Natural killer cell treated with Interleukin-12 subunit alpha and Interleukin-12 subunit beta and Interleukin-15 and Interleukin-18, amount 100 ng/mL, for 72 hours (primary cell): Measurements from ENCODE around the gene CPEB1. TPM values are rescaled to one million over a fixed set of nuclear protein-coding genes. Genes with fewer than 3 reads are reported as not detected.
A peak's percentile ranks its signal among the peaks of the same experiment; 100 is the strongest.

Source experiments
- ATAC-seq, 2 donors: fragments of 150-1000 bp; cut with Tn5 transposase in 1 of 2; sonication (Bioruptor Pico), chemical (Tn5 transposase) in 1 of 2; 2 replicates each; pipeline ENCODE4 v1.10.0; 2021
- DNase-seq: peaks from one replicate; pipeline ENCODE4 v3.0.0; 2022; ENCODE audit warnings: low spot score
- H3K27ac Mint-ChIP-seq, 2 donors: 1 replicate in 1 of 2; 2 replicates in 1 of 2; pipeline ENCODE4 v1.8.0; 2022; ENCODE audit warnings: mixed read lengths in 2 of 2, mild to moderate bottlenecking in 1 of 2, moderate library complexity in 1 of 2
- H3K27me3 Mint-ChIP-seq, 2 donors: 1 replicate in 1 of 2; 2 replicates in 1 of 2; pipeline ENCODE4 v1.8.0; 2022; ENCODE audit warnings: mixed read lengths in 2 of 2
- H3K36me3 Mint-ChIP-seq: one replicate; pipeline ENCODE4 v1.8.0; 2022; ENCODE audit warnings: mixed read lengths
- H3K4me1 Mint-ChIP-seq, 2 donors: 1 replicate in 1 of 2; 2 replicates in 1 of 2; pipeline ENCODE4 v1.8.0; 2022; ENCODE audit warnings: low read depth in 2 of 2, mixed read lengths in 2 of 2, mild to moderate bottlenecking in 1 of 2
- H3K4me3 Mint-ChIP-seq: one replicate; pipeline ENCODE4 v1.8.0; 2022; ENCODE audit warnings: mixed read lengths
- H3K9me3 Mint-ChIP-seq: 2 replicates; pipeline ENCODE4 v1.8.0; 2022; ENCODE audit warnings: mixed read lengths
- total RNA-seq, 2 donors: library from RNA; stranded (reverse); gene quantifications; one replicate each; pipeline ENCODE4 v1.2.3, GENCODE V29; 2022

Gene CPEB1
- total RNA-seq, 2 donors from 2014 or later, result 0.21 TPM; not detected in 1

- ATAC-seq, result no peak
- Mint-ChIP-seq H3K27ac (no peak overlapping the region), H3K4me3 (no peak overlapping the region), H3K4me1 (peaks cover 0 to 2% of the 10 kb centered on the region in 2 donors), H3K27me3 (peaks cover 30 to 43% of the 10 kb centered on the region in 2 donors), H3K9me3 (no peaks in the 10 kb centered on the region), H3K36me3 (no peaks in the 10 kb centered on the region)
- no peak for DNase-seq
Measured at GRCh38 chr15:82643992-82644391, 3.2 kb downstream of the CPEB1 start.

GRCh38 chr15:82642656-82643055 is 4.5 kb downstream of the CPEB1 start:
- DNase-seq, result no peak
- Mint-ChIP-seq H3K27ac (no peak overlapping the region), H3K4me3 (no peak overlapping the region)

GRCh38 chr15:82641129-82641798 is 5.9 kb downstream of the CPEB1 start:
- Mint-ChIP-seq H3K9me3 (no peaks in the 10 kb centered on the region), H3K27me3 (peaks cover 38 to 57% of the 10 kb centered on the region in 2 donors), H3K4me1 (peaks cover 0 to 2% of the 10 kb centered on the region in 2 donors), H3K4me3 (no peak overlapping the region), H3K36me3 (no peaks in the 10 kb centered on the region), H3K27ac (no peak overlapping the region)
- ATAC-seq (no peak), DNase-seq (no peak)

More at GRCh38 chr15:82642656-82643055, 4.5 kb downstream of the CPEB1 start:
- Mint-ChIP-seq H3K9me3 (no peaks in the 10 kb centered on the region), H3K27me3 (peaks cover 27 to 43% of the 10 kb centered on the region in 2 donors), H3K4me1 (peaks cover 0 to 2% of the 10 kb centered on the region in 2 donors), H3K36me3 (no peaks in the 10 kb centered on the region)
- no peak for ATAC-seq

DNA sequence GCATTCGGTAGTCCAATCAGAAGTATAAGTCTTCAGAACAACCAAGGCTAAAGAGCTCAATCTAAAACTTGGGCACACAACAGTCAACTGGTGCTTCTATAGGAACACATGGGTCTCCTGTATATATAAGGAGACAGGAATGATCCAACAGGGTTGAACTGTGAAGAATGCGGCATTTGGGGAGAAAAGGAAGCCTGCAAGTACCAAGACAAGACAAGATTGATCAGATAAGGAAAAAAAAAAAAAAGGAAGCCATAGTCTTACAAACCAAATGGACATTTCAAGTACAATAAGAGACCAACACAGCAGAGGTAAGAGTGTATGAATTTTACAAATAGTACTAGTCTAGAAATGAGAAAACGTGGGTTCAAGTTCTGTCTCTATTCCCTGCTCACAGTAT is 6.5 kb downstream of the CPEB1 start:
- Mint-ChIP-seq H3K4me1 (no peaks in the 10 kb centered on the region), H3K4me3 (no peak overlapping the region), H3K36me3 (no peaks in the 10 kb centered on the region), H3K27me3 (peaks cover 38 to 63% of the 10 kb centered on the region in 2 donors), H3K9me3 (no peaks in the 10 kb centered on the region), H3K27ac (no peak overlapping the region)
- ATAC-seq (no peak), DNase-seq (no peak)

DNA sequence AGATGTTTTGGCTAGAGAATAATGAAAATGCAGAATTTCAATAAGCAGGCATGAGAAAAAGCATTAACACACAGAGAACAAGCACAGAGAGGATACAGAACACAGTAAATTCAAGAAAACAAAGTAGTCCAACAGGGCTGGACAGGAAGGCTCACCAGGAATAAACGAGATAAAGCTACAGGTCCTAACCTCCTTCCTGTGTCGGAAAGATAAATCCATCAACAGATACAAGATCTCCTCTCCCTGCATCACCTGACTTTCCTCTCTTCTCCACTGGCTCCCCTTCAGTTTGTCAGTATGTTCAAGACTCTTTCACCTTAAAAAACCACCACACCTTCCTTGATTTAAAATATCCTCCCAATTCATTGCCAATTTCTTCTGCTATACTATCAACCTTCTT is 11.4 kb downstream of the CPEB1 start:
- no peak for DNase-seq
- no peaks in the 10 kb centered on the region for H3K4me1 Mint-ChIP-seq
- H3K4me3 Mint-ChIP-seq, result no peak overlapping the region
- H3K36me3 Mint-ChIP-seq, result no peaks in the 10 kb centered on the region
- ATAC-seq, result no peak
- H3K27ac Mint-ChIP-seq, result no peak overlapping the region
- peaks cover 29 to 48% of the 10 kb centered on the region in 2 donors for H3K27me3 Mint-ChIP-seq
- H3K9me3 Mint-ChIP-seq, result no peaks in the 10 kb centered on the region

GRCh38 chr15:82630033-82630432 is 17.1 kb downstream of the CPEB1 start:
- ATAC-seq (no peak), DNase-seq (no peak)
- H3K9me3 Mint-ChIP-seq, result no peaks in the 10 kb centered on the region
- no peaks in the 10 kb centered on the region for H3K36me3 Mint-ChIP-seq
- H3K4me3 Mint-ChIP-seq, result no peak overlapping the region
- no peak overlapping the region for H3K27ac Mint-ChIP-seq
- peaks cover 0 to 9% of the 10 kb centered on the region in 2 donors for H3K27me3 Mint-ChIP-seq
- no peaks in the 10 kb centered on the region for H3K4me1 Mint-ChIP-seq

GRCh38 chr15:82625136-82625535 is 22.0 kb downstream of the CPEB1 start:
- no peak overlapping the region for H3K4me3 Mint-ChIP-seq
- no peak for DNase-seq
- H3K27ac Mint-ChIP-seq, result no peak overlapping the region
- ATAC-seq, result no peak
- H3K36me3 Mint-ChIP-seq, result no peaks in the 10 kb centered on the region
- H3K9me3 Mint-ChIP-seq, result no peaks in the 10 kb centered on the region
- H3K4me1 Mint-ChIP-seq, result no peaks in the 10 kb centered on the region
- H3K27me3 Mint-ChIP-seq, result peaks cover 6 to 13% of the 10 kb centered on the region in 2 donors

GRCh38 chr15:82624438-82624837 is 22.7 kb downstream of the CPEB1 start:
- peaks cover 12 to 13% of the 10 kb centered on the region in 2 donors for H3K27me3 Mint-ChIP-seq
- no peaks in the 10 kb centered on the region for H3K36me3 Mint-ChIP-seq
- ATAC-seq (no peak), DNase-seq (no peak)
- H3K27ac Mint-ChIP-seq, result no peak overlapping the region
- no peaks in the 10 kb centered on the region for H3K4me1 Mint-ChIP-seq
- no peaks in the 10 kb centered on the region for H3K9me3 Mint-ChIP-seq
- H3K4me3 Mint-ChIP-seq, result no peak overlapping the region

GRCh38 chr15:82624008-82624407 is 23.2 kb downstream of the CPEB1 start:
- H3K27ac Mint-ChIP-seq, result no peak overlapping the region
- H3K4me1 Mint-ChIP-seq, result no peaks in the 10 kb centered on the region
- peaks cover 12 to 13% of the 10 kb centered on the region in 2 donors for H3K27me3 Mint-ChIP-seq
- H3K36me3 Mint-ChIP-seq, result no peaks in the 10 kb centered on the region
- ATAC-seq, result no peak
- H3K4me3 Mint-ChIP-seq, result no peak overlapping the region
- no peaks in the 10 kb centered on the region for H3K9me3 Mint-ChIP-seq
- no peak for DNase-seq

DNA sequence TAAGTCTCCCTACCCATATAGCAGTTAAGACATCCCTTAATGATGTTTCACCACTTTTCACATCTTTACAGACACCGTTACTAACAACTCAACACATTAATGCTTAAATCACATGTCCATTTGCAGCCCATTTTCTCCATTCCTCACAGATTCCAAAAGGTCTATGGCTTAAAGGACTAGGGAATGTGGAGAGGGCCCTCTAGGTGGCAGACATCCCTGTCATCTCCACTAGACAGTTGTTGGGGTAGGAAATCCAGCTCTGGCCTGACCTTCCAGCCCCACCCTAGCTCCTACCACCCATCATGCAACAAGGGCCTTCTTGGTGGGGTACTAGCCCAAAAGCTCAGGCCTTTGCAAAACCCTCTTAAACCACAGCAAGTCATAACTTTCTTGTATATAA is 25.2 kb downstream of the CPEB1 start:
- ATAC-seq (no peak), DNase-seq (no peak)
- H3K4me3 Mint-ChIP-seq, result no peak overlapping the region
- H3K27me3 Mint-ChIP-seq, result peaks cover 18 to 24% of the 10 kb centered on the region in 2 donors
- H3K4me1 Mint-ChIP-seq, result no peaks in the 10 kb centered on the region
- H3K36me3 Mint-ChIP-seq, result no peaks in the 10 kb centered on the region
- H3K9me3 Mint-ChIP-seq, result no peaks in the 10 kb centered on the region
- no peak overlapping the region for H3K27ac Mint-ChIP-seq

- no peaks in the 10 kb centered on the region for H3K4me1 Mint-ChIP-seq
- no peak overlapping the region for H3K4me3 Mint-ChIP-seq
- DNase-seq (no peak), ATAC-seq (peak; percentile 13 to 43)
- H3K9me3 Mint-ChIP-seq, result no peaks in the 10 kb centered on the region
- no peaks in the 10 kb centered on the region for H3K36me3 Mint-ChIP-seq
- peaks cover 15 to 25% of the 10 kb centered on the region in 2 donors for H3K27me3 Mint-ChIP-seq
- no peak overlapping the region for H3K27ac Mint-ChIP-seq
Measured at GRCh38 chr15:82613747-82614146, 33.4 kb downstream of the CPEB1 start.

GRCh38 chr15:82611348-82611747 is 35.8 kb downstream of the CPEB1 start:
- no peak overlapping the region for H3K4me3 Mint-ChIP-seq
- DNase-seq, result no peak
- H3K9me3 Mint-ChIP-seq, result no peaks in the 10 kb centered on the region
- peaks cover 8 to 23% of the 10 kb centered on the region in 2 donors for H3K27me3 Mint-ChIP-seq
- H3K27ac Mint-ChIP-seq, result no peak overlapping the region
- no peak for ATAC-seq
- no peaks in the 10 kb centered on the region for H3K4me1 Mint-ChIP-seq
- H3K36me3 Mint-ChIP-seq, result no peaks in the 10 kb centered on the region

DNA sequence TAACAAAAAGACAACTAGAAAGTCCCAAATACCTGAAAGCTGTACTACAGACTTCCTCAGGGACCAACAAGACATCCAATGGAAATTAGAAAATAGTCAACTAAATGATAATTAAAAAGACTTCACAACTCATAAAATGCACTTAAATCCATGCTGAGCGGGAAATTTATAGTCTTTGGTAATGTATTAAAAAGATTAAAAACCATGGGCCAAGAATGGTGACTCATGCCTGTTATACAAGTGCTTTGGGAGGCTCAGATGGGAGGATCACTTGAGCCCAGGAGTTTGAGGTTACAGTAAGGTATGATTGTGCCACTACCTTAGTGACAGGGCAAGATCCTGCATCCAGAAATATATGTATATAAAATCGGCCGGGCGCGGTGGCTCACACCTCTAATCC is 45.0 kb downstream of the CPEB1 start:
- no peaks in the 10 kb centered on the region for H3K4me1 Mint-ChIP-seq
- no peaks in the 10 kb centered on the region for H3K36me3 Mint-ChIP-seq
- H3K9me3 Mint-ChIP-seq, result no peaks in the 10 kb centered on the region
- H3K4me3 Mint-ChIP-seq, result no peak overlapping the region
- H3K27ac Mint-ChIP-seq, result no peak overlapping the region
- DNase-seq (no peak), ATAC-seq (no peak)
- peaks cover 14 to 44% of the 10 kb centered on the region in 2 donors for H3K27me3 Mint-ChIP-seq

GRCh38 chr15:82599862-82600261 is 47.3 kb downstream of the CPEB1 start:
- DNase-seq, result no peak
- H3K36me3 Mint-ChIP-seq, result no peaks in the 10 kb centered on the region
- no peak overlapping the region for H3K27ac Mint-ChIP-seq
- H3K4me1 Mint-ChIP-seq, result no peaks in the 10 kb centered on the region
- no peaks in the 10 kb centered on the region for H3K9me3 Mint-ChIP-seq
- no peak overlapping the region for H3K4me3 Mint-ChIP-seq
- H3K27me3 Mint-ChIP-seq, result peaks cover 11 to 47% of the 10 kb centered on the region in 2 donors
- no peak for ATAC-seq

DNA sequence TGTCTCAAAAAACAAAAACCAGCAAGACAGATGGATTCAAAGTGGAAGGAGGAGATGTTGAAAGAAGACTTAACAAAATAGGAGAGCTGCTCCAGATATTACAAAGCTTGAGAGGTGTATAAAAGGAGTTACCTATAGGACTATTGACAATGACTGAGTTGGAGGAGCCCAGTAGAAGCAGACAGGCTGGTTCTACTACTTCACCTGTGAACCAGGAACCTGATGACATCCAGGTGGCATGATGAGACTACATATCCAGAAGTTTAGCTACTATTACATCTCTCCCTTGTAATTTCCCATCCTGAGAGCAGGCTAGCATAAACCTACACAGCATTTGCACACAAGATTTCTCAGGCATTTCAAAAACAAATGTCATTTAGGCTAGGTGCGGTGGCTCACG is 49.3 kb downstream of the CPEB1 start:
- DNase-seq, result no peak
- ATAC-seq, result no peak
- no peak overlapping the region for H3K27ac Mint-ChIP-seq
- H3K4me3 Mint-ChIP-seq, result no peak overlapping the region
- no peaks in the 10 kb centered on the region for H3K36me3 Mint-ChIP-seq
- no peaks in the 10 kb centered on the region for H3K4me1 Mint-ChIP-seq
- H3K27me3 Mint-ChIP-seq, result peaks cover 14 to 61% of the 10 kb centered on the region in 2 donors
- no peaks in the 10 kb centered on the region for H3K9me3 Mint-ChIP-seq
